ENCODE measurements around the gene TBL1Y. TPM values are rescaled to one million over a fixed set of nuclear protein-coding genes. Genes with fewer than 3 reads are reported as not detected.

Gene TBL1Y
- total and polyA plus RNA-seq, 2 of the 4 experiments (the other 2 are of a cell fraction), result not detected

DNA sequence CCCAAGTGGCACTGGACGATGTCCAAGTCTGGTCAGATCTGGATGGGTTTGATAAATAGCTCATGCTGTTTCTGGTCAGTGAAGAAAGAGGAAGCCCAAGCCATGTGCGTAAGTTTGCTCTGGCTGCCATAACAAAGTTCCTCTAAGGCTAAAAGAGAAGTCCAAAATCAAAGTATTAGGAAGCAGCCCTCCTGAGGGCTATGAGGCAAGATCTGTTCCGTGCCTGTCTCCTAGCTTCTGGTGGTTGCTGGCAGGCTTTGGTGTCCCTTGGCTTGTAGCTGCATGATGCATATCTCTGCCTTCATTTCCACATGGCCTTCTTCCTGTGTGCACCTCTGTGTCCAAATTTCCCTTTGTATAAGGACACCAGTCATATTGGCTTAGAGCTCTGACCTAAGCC lies 81.5 kb downstream of the TBL1Y start:
- Histone ChIP-seq H2BK20ac (ENCODE audit: low read depth, low read length) (no peak overlapping the region), H3K4me1 (ENCODE audit: control insufficient read depth, insufficient read depth, low read length) (no peaks in the 10 kb centered on the region), H3K18ac (ENCODE audit: low read depth, low read length) (no peak overlapping the region), H4K5ac (ENCODE audit: low read depth, low read length) (no peak overlapping the region), H2AK9ac (replicated peaks; ENCODE audit: low read depth, low read length, poor library complexity) (no peak overlapping the region), H3K14ac (replicated peaks; ENCODE audit: low read depth, low read length) (no peak overlapping the region), H3K9me3 (ENCODE audit: control insufficient read depth, insufficient read depth, low read length) (no peaks in the 10 kb centered on the region), H3K9ac (ENCODE audit: low read depth, low read length) (no peak overlapping the region), H4K20me1 (ENCODE audit: insufficient read depth, low read length) (no peaks in the 10 kb centered on the region), H3K27me3 (ENCODE audit: control insufficient read depth, insufficient read depth, low read length) (no peaks in the 10 kb centered on the region), H2BK15ac (ENCODE audit: low read depth, low read length) (no peak overlapping the region), H3K9me1 (ENCODE audit: insufficient read depth, low read length) (no peaks in the 10 kb centered on the region), H3K36me3 (ENCODE audit: control insufficient read depth, insufficient read depth, low read length) (no peaks in the 10 kb centered on the region), H4K91ac (ENCODE audit: insufficient read depth, low read depth, low read length) (no peak overlapping the region), H2BK120ac (ENCODE audit: low read depth, low read length) (no peak overlapping the region), H3K23ac (ENCODE audit: low read depth, low read length) (no peak overlapping the region), H3K4me3 (ENCODE audit: insufficient read depth, low read depth, low read length) (no peak overlapping the region), H3K4ac (ENCODE audit: low read depth, low read length) (no peak overlapping the region), H3K56ac (ENCODE audit: extremely low read depth, insufficient read depth, low read length) (no peak overlapping the region), H3K27ac (ENCODE audit: insufficient read depth, low read length) (no peak overlapping the region), H2AK5ac (ENCODE audit: low read depth, low read length) (no peak overlapping the region), H3K79me1 (ENCODE audit: low read depth in 1 of 2, low read length in 2 of 2) (no peaks in the 10 kb centered on the region), H4K8ac (ENCODE audit: low read depth in 2 of 2, low read length in 2 of 2) (no peak overlapping the region), H3K4me2 (ENCODE audit: low read depth, low read length) (no peak overlapping the region), H2BK5ac (ENCODE audit: low read depth, low read length, poor library complexity, severe bottlenecking) (no peak overlapping the region), H2AFZ (replicated peaks; ENCODE audit: low read length, poor library complexity) (no peak overlapping the region)
- POLR2A ChIA-PET (ENCODE audit: unreplicated experiment), result no interaction called here
- no CpG with 5 or more reads among the region's 3 CpGs for WGBS, 2 experiments (ENCODE audit: extremely low coverage in 2 of 2, insufficient read length in 1 of 2)
- DNase-seq (no peak), ATAC-seq (ENCODE audit: low read depth) (no peak)
- intact Hi-C loops (cut with micrococcal nuclease), result no loop called here
- in situ Hi-C loops (cut with MboI; ENCODE audit: low sequenced_read_pairs), result no loop called here
- dilution Hi-C loops (cut with HindIII; ENCODE audit: low sequenced_read_pairs, unreplicated experiment), result no loop called here
- CTCF ChIA-PET, result no interaction called here
- TF ChIP-seq NFE2L2 (IDR thresholded peaks at IDR 0.05; ENCODE audit: low read depth, low read length) (no peak), CEBPB (IDR thresholded peaks at IDR 0.05; ENCODE audit: low read depth, low read length) (no peak), FOS (IDR thresholded peaks at IDR 0.05; ENCODE audit: low read depth, low read length) (no peak), BHLHE40 (IDR thresholded peaks at IDR 0.05; ENCODE audit: low read depth, low read length) (no peak), RCOR1 (IDR thresholded peaks at IDR 0.05; ENCODE audit: insufficient replicate concordance, low read length) (no peak), MXI1 (IDR thresholded peaks at IDR 0.05; ENCODE audit: borderline replicate concordance, low read depth, low read length) (no peak), RFX5 (IDR thresholded peaks at IDR 0.05; ENCODE audit: low read depth, low read length) (no peak), MAFK (IDR thresholded peaks at IDR 0.05; ENCODE audit: low read depth, low read length) (no peak), MAZ (IDR thresholded peaks at IDR 0.05; ENCODE audit: borderline replicate concordance, low read depth, low read length) (no peak), POLR2A (IDR thresholded peaks at IDR 0.05; ENCODE audit: low read depth, low read length) (no peak), SMC3 (IDR thresholded peaks at IDR 0.05; ENCODE audit: low read depth, low read length) (no peak), CHD1 (IDR thresholded peaks at IDR 0.05; ENCODE audit: low read depth, low read length) (no peak), RAD21 (IDR thresholded peaks at IDR 0.05; ENCODE audit: low read length) (no peak)
- TF ChIP-seq, protein P1, sequence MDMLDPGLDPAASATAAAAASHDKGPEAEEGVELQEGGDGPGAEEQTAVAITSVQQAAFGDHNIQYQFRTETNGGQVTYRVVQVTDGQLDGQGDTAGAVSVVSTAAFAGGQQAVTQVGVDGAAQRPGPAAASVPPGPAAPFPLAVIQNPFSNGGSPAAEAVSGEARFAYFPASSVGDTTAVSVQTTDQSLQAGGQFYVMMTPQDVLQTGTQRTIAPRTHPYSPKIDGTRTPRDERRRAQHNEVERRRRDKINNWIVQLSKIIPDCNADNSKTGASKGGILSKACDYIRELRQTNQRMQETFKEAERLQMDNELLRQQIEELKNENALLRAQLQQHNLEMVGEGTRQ (IDR thresholded peaks at IDR 0.05; ENCODE audit: low read depth, low read length), result no peak
- TF ChIP-seq, protein P2, sequence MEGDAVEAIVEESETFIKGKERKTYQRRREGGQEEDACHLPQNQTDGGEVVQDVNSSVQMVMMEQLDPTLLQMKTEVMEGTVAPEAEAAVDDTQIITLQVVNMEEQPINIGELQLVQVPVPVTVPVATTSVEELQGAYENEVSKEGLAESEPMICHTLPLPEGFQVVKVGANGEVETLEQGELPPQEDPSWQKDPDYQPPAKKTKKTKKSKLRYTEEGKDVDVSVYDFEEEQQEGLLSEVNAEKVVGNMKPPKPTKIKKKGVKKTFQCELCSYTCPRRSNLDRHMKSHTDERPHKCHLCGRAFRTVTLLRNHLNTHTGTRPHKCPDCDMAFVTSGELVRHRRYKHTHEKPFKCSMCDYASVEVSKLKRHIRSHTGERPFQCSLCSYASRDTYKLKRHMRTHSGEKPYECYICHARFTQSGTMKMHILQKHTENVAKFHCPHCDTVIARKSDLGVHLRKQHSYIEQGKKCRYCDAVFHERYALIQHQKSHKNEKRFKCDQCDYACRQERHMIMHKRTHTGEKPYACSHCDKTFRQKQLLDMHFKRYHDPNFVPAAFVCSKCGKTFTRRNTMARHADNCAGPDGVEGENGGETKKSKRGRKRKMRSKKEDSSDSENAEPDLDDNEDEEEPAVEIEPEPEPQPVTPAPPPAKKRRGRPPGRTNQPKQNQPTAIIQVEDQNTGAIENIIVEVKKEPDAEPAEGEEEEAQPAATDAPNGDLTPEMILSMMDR (conservative IDR thresholded peaks at IDR 0.05; ENCODE audit: low read depth, low read length), result no peak
- TF ChIP-seq, protein P3, sequence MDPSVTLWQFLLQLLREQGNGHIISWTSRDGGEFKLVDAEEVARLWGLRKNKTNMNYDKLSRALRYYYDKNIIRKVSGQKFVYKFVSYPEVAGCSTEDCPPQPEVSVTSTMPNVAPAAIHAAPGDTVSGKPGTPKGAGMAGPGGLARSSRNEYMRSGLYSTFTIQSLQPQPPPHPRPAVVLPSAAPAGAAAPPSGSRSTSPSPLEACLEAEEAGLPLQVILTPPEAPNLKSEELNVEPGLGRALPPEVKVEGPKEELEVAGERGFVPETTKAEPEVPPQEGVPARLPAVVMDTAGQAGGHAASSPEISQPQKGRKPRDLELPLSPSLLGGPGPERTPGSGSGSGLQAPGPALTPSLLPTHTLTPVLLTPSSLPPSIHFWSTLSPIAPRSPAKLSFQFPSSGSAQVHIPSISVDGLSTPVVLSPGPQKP (IDR thresholded peaks at IDR 0.05; ENCODE audit: borderline replicate concordance, low read depth, low read length), result no peak
- no TSS peak for BruUV-seq (replicated peaks)

All from IMR-90 (cell line).